GM18867 (cell line): ENCODE measurements around the gene ANKFN1.

Experiments
- ATAC-seq: cut with Tn5 transposase; IDR thresholded peaks from one replicate; pipeline ENCODE4 v1.9.1; 2021; ENCODE audit warnings: mild to moderate bottlenecking, moderate library complexity; ENCODE audit not compliant: unreplicated experiment

The ANKFN1 gene

GRCh38 chr17:56425483-56425882 lies 272.2 kb downstream of the ANKFN1 start:
- ATAC-seq, result no peak

- no peak for ATAC-seq
Observed at GRCh38 chr17:56426901-56427300, 273.6 kb downstream of the ANKFN1 start.

DNA sequence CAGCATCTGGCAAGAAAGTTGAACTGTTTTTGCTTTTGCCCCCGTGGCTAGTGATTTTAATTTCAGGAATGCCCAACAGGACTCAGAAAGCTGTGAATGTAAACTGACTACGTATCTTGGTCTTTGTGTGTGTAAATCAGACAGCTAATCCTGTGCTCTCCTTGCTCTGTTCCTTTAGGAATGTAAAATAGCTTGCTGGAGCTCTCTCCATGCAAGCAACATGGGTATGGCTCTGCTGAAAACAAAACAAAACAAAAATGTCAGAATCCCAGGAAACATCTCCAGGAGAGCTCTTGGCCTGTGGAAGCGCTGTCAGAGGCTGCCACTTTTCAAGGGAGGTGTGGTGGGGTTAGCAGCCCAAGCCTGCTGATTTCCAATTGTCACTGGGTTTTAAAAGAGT lies 278.5 kb downstream of the ANKFN1 start:
- no peak for ATAC-seq

GRCh38 chr17:56432443-56432842 lies 279.2 kb downstream of the ANKFN1 start:
- no peak for ATAC-seq

DNA sequence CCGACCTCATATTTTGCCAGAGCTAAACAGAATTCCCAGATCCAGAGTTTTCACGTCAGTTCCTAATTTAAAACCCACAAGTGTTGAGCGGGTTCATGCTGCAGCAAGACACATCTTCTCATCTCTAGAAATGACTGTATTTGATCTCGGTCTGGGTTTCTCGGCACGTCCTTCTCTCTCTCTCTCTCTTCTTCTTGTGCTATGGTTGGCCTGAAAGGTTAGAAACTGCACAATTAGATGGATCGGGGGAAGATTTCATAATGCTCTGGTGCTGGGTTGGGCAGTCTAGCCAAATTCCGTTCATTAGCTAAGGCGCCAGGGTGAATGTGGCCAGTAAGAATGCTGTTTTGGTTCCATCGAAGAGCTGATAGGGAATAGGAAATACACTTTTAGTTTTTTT lies 281.3 kb downstream of the ANKFN1 start:
- no peak for ATAC-seq

- no peak for ATAC-seq
Observed at GRCh38 chr17:56436142-56436541, 282.9 kb downstream of the ANKFN1 start.

DNA sequence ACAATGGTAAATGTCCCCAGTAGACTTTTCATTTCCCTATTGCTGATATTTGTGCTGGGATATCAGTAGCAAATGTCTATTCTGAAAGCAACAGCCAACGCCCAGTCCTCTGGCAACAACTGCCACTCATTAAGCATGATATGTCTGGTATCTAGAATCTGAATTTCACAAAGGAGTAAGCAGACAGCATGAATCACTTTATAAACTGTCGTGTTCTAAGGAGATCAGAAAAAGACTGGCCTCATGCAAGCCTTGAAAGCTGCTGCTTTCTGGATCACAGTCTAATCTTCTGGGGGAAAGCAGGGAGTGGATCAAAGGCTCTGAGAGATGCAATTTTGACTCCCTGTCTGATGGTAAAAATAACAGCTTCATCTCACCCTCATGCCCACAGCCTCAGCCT lies 287.1 kb downstream of the ANKFN1 start:
- ATAC-seq, result no peak

- ATAC-seq, result no peak
Observed at GRCh38 chr17:56441308-56441707, 288.0 kb downstream of the ANKFN1 start.

GRCh38 chr17:56445692-56446411 lies 292.6 kb downstream of the ANKFN1 start:
- ATAC-seq, result no peak

DNA sequence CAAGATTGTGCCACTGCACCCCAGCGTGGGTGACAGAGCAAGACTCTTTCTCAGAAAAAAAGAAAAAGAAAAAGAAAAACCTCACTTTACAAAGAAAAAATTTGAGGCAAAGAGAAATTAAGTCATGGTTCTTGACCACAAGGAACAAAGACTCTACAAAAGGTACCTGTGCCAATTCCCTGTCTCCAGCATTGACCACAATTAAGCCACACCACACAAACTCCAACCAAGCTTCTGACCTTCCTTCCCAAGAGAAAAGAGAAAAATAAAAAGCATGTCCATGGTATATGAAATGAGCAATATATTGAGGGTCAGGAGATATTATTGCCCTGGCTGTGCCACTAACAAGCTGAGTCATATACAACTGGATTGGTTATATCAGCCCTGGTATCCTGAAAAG lies 293.9 kb downstream of the ANKFN1 start:
- no peak for ATAC-seq

GRCh38 chr17:56448371-56448770 lies 295.1 kb downstream of the ANKFN1 start:
- no peak for ATAC-seq

DNA sequence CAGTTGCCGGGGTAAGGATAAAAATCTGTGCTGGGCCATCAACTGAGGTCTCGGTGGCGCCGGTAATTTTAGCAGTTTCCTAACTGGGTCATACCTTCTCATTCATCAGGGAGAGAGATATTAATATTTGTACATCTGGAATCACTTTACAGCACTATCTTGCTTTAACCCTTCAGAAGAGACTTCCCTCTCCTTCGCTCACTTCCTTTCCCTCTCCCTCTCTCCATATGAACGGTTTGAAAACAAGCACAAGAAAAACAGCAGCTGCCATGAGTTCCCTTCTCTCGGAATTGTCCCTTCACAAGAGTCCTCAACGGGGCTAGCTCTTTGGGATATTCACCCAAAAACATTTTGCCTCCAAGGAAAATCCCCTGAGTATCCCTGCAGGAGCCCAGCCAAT lies 295.9 kb downstream of the ANKFN1 start:
- ATAC-seq, result no peak

- no peak for ATAC-seq
Observed at GRCh38 chr17:56451629-56452028, 298.4 kb downstream of the ANKFN1 start.

DNA sequence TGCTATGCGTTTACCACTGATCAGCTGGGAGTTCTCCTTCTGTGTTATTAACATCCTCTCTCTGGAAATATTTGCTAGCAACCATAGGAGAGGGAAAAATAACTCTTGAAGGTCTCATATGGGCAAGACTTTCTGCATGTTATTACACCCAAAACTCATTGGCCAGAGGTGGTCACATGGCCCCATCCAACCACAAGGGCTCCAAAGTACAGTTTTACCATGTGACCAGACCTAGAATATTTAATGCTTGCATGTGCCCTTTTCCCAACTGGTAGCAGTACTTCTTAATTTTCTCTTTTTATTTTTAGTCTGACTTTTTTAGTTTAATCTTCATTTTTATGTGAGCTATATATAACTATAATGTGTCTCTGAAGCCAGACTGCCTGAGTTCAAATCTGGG lies 299.2 kb downstream of the ANKFN1 start:
- no peak for ATAC-seq

- no peak for ATAC-seq
Observed at GRCh38 chr17:56457501-56457900, 304.2 kb downstream of the ANKFN1 start.

GRCh38 chr17:56465886-56466285 lies 312.6 kb downstream of the ANKFN1 start:
- ATAC-seq, result no peak

DNA sequence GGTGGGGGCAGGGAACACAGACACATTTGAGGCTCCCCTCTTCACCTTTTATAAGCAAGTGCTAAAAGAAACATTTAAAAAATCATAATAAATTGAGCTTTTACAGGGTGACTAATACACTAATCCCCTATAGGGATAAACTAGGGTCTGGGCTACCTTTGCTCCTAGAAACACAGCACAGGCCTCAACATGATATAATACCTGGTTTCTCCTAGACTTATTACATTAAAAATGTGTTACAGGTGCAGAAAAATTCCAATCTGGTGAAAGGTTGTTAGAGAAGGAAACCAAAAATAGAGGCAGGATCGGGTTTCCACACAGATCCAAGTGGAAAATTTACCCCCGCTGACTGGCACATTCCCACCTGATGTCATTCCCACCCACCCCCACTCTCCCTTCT lies 315.6 kb downstream of the ANKFN1 start:
- ATAC-seq, result no peak

- no peak for ATAC-seq
Observed at GRCh38 chr17:56471696-56472095, 318.4 kb downstream of the ANKFN1 start.

- no peak for ATAC-seq
Observed at GRCh38 chr17:56475116-56475515, 321.8 kb downstream of the ANKFN1 start.

DNA sequence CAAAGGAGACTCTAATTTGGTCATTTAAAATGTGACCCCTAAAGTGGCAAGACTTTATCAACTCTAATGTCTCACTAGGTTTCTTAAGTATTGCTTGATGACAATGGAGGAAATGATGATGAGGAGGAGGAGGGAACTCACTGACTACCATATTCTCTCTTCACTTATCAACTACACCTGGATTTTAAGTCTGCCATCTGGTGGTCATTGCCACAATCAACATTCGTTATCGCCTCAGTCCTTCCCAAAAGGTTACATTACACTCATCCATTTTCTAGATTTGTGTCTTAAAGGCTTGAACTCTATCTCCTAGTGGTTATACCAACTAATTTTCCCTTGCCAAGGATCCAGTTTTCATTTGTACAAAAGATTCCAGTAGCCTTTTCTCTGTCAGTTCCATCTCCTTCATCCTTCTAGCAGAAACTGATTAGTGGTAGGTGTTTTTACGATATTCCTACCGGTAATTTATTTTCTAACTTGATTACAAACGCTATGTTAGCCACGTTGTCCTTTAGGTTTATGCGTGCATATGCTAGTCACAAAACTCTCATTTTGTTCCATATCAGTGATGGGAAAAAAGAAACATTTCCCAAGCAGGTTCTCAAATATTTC lies 325.7 kb downstream of the ANKFN1 start:
- ATAC-seq, result no peak

DNA sequence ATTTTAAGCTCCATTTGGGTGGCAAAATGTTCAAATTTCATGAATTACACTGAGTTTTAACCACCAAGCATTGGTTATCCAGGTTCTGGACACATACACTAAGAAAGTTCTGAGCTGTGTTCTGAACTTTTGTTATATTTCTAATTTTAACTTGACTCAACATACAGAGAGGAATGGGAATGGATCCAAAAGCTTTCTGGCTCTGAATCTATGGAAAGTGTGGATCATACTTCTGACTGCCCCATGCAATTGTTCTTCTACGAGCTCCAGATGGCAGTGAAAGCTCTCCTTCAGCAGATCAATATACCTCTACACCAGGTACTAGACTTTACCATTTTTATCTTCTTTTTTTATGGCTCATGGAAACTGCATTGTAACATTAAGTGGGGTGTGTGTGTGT lies 327.2 kb downstream of the ANKFN1 start:
- no peak for ATAC-seq

DNA sequence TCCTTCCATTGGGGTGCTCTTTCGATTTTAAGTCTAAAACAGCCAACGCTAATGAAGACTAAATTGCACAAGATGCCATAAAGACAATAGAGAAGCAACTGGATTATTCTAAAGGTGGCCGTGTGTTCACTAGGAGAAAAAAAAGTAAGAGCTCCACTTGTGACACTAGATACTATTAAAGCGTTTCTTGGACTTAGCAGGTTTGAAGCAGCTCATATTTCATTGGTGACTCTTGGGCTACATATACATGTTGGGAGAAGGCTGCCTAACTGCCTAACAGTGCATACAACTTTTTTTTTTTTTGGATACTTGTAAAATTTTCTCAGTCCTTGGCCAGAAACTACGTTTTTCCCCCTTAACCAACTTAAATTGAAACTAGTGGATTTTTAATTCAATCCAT lies 328.4 kb downstream of the ANKFN1 start:
- ATAC-seq, result no peak

GRCh38 chr17:56482229-56482628 lies 329.0 kb downstream of the ANKFN1 start:
- no peak for ATAC-seq
